Measurements from ENCODE around the gene MRPL52. TPM values are rescaled to one million over a fixed set of nuclear protein-coding genes. Genes with fewer than 3 reads are reported as not detected.
A peak's percentile ranks its signal among the peaks of the same experiment; 100 is the strongest.

MRPL52 gene
- total and polyA plus RNA-seq, 2 experiments from 2014 or later: 44.3 to 230 TPM

- Histone ChIP-seq H3K9ac (no peak overlapping the region), H3F3A (ENCODE audit: insufficient read depth) (peaks cover 19% of the 10 kb centered on the region), H3K9me3 (ENCODE audit: low read depth) (no peaks in the 10 kb centered on the region), H3K4me3 (no peak overlapping the region), H2AFZ (no peak overlapping the region), H4K20me1 (ENCODE audit: insufficient read depth) (no peaks in the 10 kb centered on the region), H3K4me1 (ENCODE audit: insufficient read depth) (peaks cover 12% of the 10 kb centered on the region), H3K4me2 (ENCODE audit: unreplicated experiment) (no peak overlapping the region), H3K79me2 (ENCODE audit: insufficient read depth) (peaks cover 42% of the 10 kb centered on the region), H3K9me2 (ENCODE audit: insufficient read depth) (no peaks in the 10 kb centered on the region), H3K27ac (no peak overlapping the region), H3K27me3 (replicated peaks; ENCODE audit: insufficient read depth) (no peaks in the 10 kb centered on the region), H3K36me3 (ENCODE audit: low read depth) (peaks cover 26% of the 10 kb centered on the region; the same call in 1 of the 2 replicates)
- 91 to 96% methylated on average over 15 to 22 of the region's 22 CpGs for WGBS, 2 experiments (ENCODE audit: low coverage in 1 of 2, low lambda C conversion rate in 2 of 2, missing lambda C conversion rate in 2 of 2)
- TF ChIP-seq EZH2 (IDR thresholded peaks at IDR 0.05; ENCODE audit: insufficient read depth, poor library complexity, severe bottlenecking) (no peak), EZH2phosphoT487 (IDR thresholded peaks at IDR 0.05; ENCODE audit: insufficient read depth, low read depth) (no peak)
- DNase-seq: no peak
- in situ Hi-C loops (cut with MboI): no loop called here
These were observed 47.4 kb downstream of the MRPL52 start for GRCh38 chr14:22877000-22877501.

GRCh38 chr14:22878271-22879246, 48.9 kb downstream of the MRPL52 start:
- peaks cover 5% of the 10 kb centered on the region; the same call in 1 of the 2 replicates for H3K4me1 ChIP-seq (ENCODE audit: insufficient read depth)
- no peak overlapping the region for H3K27ac ChIP-seq
- H3K4me3 ChIP-seq: no peak overlapping the region
- no peak for DNase-seq
- in situ Hi-C loops (cut with MboI): no loop called here
- H3K27me3 ChIP-seq (replicated peaks; ENCODE audit: insufficient read depth): no peaks in the 10 kb centered on the region
- peaks cover 16% of the 10 kb centered on the region for H3F3A ChIP-seq (ENCODE audit: insufficient read depth)
- H3K79me2 ChIP-seq (ENCODE audit: insufficient read depth): peaks cover 28% of the 10 kb centered on the region
- H4K20me1 ChIP-seq (ENCODE audit: insufficient read depth): no peaks in the 10 kb centered on the region
- peaks cover 26% of the 10 kb centered on the region; the same call in 1 of the 2 replicates for H3K36me3 ChIP-seq (ENCODE audit: low read depth)
- H3K9ac ChIP-seq: no peak overlapping the region
- no peaks in the 10 kb centered on the region for H3K9me3 ChIP-seq (ENCODE audit: low read depth)
- H3K9me2 ChIP-seq (ENCODE audit: insufficient read depth): no peaks in the 10 kb centered on the region
- H2AFZ ChIP-seq: no peak overlapping the region
- TF ChIP-seq EZH2 (IDR thresholded peaks at IDR 0.05; ENCODE audit: insufficient read depth, poor library complexity, severe bottlenecking) (no peak), EZH2phosphoT487 (IDR thresholded peaks at IDR 0.05; ENCODE audit: insufficient read depth, low read depth) (no peak)
- H3K4me2 ChIP-seq (ENCODE audit: unreplicated experiment): no peak overlapping the region
- 86 to 88% methylated on average over 8 of the region's 8 CpGs for WGBS, 2 experiments (ENCODE audit: low coverage in 1 of 2, low lambda C conversion rate in 2 of 2, missing lambda C conversion rate in 2 of 2)

GRCh38 chr14:22882064-22882463, 52.4 kb downstream of the MRPL52 start:
- H3K9ac ChIP-seq: no peak overlapping the region
- H3K9me3 ChIP-seq (ENCODE audit: low read depth): no peaks in the 10 kb centered on the region
- no peaks in the 10 kb centered on the region for H3K9me2 ChIP-seq (ENCODE audit: insufficient read depth)
- WGBS, 2 experiments (ENCODE audit: low coverage in 1 of 2, low lambda C conversion rate in 2 of 2, missing lambda C conversion rate in 2 of 2): 35 to 36% methylated on average over 7 of the region's 7 CpGs
- no peak overlapping the region for H3K27ac ChIP-seq
- H2AFZ ChIP-seq: no peak overlapping the region
- H3K79me2 ChIP-seq (ENCODE audit: insufficient read depth): no peaks in the 10 kb centered on the region
- TF ChIP-seq EZH2phosphoT487 (IDR thresholded peaks at IDR 0.05; ENCODE audit: insufficient read depth, low read depth): no peak
- TF ChIP-seq EZH2 (IDR thresholded peaks at IDR 0.05; ENCODE audit: insufficient read depth, poor library complexity, severe bottlenecking): no peak
- no peaks in the 10 kb centered on the region for H3K27me3 ChIP-seq (replicated peaks; ENCODE audit: insufficient read depth)
- peaks cover 21% of the 10 kb centered on the region for H3F3A ChIP-seq (ENCODE audit: insufficient read depth)
- no peaks in the 10 kb centered on the region for H4K20me1 ChIP-seq (ENCODE audit: insufficient read depth)
- peaks cover 12% of the 10 kb centered on the region; the same call in 1 of the 2 replicates for H3K36me3 ChIP-seq (ENCODE audit: low read depth)
- no peak overlapping the region for H3K4me2 ChIP-seq (ENCODE audit: unreplicated experiment)
- no peaks in the 10 kb centered on the region; the same call in 1 of the 2 replicates for H3K4me1 ChIP-seq (ENCODE audit: insufficient read depth)
- in situ Hi-C loops (cut with MboI): no loop called here
- no peak overlapping the region for H3K4me3 ChIP-seq
- DNase-seq: no peak

- in situ Hi-C loops (cut with MboI): no loop called here
- peak; percentile 66 for DNase-seq
- no peaks in the 10 kb centered on the region for H3K79me2 ChIP-seq (ENCODE audit: insufficient read depth)
- H3K9me3 ChIP-seq (ENCODE audit: low read depth): no peaks in the 10 kb centered on the region
- H3K27me3 ChIP-seq (replicated peaks; ENCODE audit: insufficient read depth): no peaks in the 10 kb centered on the region
- no peak for TF ChIP-seq EZH2phosphoT487 (IDR thresholded peaks at IDR 0.05; ENCODE audit: insufficient read depth, low read depth)
- TF ChIP-seq EZH2 (IDR thresholded peaks at IDR 0.05; ENCODE audit: insufficient read depth, poor library complexity, severe bottlenecking): no peak
- 25 to 29% methylated on average over 5 to 6 of the region's 6 CpGs for WGBS, 2 experiments (ENCODE audit: low coverage in 1 of 2, low lambda C conversion rate in 2 of 2, missing lambda C conversion rate in 2 of 2)
- H3K9ac ChIP-seq: no peak overlapping the region
- H3F3A ChIP-seq (ENCODE audit: insufficient read depth): peaks cover 21% of the 10 kb centered on the region
- no peaks in the 10 kb centered on the region; the same call in 1 of the 2 replicates for H3K4me1 ChIP-seq (ENCODE audit: insufficient read depth)
- H4K20me1 ChIP-seq (ENCODE audit: insufficient read depth): no peaks in the 10 kb centered on the region
- no peak overlapping the region for H3K4me2 ChIP-seq (ENCODE audit: unreplicated experiment)
- H3K27ac ChIP-seq: no peak overlapping the region
- no peak overlapping the region for H2AFZ ChIP-seq
- H3K4me3 ChIP-seq: no peak overlapping the region
- H3K9me2 ChIP-seq (ENCODE audit: insufficient read depth): no peaks in the 10 kb centered on the region
- H3K36me3 ChIP-seq (ENCODE audit: low read depth): peaks cover 7% of the 10 kb centered on the region; the same call in 1 of the 2 replicates
These were observed 53.0 kb downstream of the MRPL52 start for GRCh38 chr14:22882529-22883172.

All from GM23248 (cell line).